T-helper 1 cell treated with Interleukin-12 subunit alpha and Interleukin-12 subunit beta and Interleukin-4 antibody, amounts not matched to agents 30 ng/mL and 1 ng/mL, for 36 hours (primary cell): ENCODE measurements around the gene NAA25. TPM values are rescaled to one million over a fixed set of nuclear protein-coding genes. Genes with fewer than 3 reads are reported as not detected.
"Not testable (repeated sequence)": the region's sequence is repeated elsewhere in the genome, so short reads cannot be mapped to it uniquely, and the experiment has no call there.

Experiments used
- intact Hi-C: fragments of 100-400 bp; cut with micrococcal nuclease; formaldehyde crosslinking; loops from one replicate; pipeline ENCODE4 v1.15.1; 2024
- total RNA-seq: library from RNA; stranded (reverse); gene quantifications from 2 replicates; pipeline ENCODE4 v1.2.3, GENCODE V29; 2022

The NAA25 gene
- total RNA-seq, 1 donor from 2014 or later = 45.4 TPM

- intact Hi-C loops = no loop called here
These were observed 9.1 kb upstream of the NAA25 start for GRCh38 chr12:112117685-112118084.

- intact Hi-C loops = no loop called here
These were observed 7.9 kb upstream of the NAA25 start for GRCh38 chr12:112116232-112117060.

DNA sequence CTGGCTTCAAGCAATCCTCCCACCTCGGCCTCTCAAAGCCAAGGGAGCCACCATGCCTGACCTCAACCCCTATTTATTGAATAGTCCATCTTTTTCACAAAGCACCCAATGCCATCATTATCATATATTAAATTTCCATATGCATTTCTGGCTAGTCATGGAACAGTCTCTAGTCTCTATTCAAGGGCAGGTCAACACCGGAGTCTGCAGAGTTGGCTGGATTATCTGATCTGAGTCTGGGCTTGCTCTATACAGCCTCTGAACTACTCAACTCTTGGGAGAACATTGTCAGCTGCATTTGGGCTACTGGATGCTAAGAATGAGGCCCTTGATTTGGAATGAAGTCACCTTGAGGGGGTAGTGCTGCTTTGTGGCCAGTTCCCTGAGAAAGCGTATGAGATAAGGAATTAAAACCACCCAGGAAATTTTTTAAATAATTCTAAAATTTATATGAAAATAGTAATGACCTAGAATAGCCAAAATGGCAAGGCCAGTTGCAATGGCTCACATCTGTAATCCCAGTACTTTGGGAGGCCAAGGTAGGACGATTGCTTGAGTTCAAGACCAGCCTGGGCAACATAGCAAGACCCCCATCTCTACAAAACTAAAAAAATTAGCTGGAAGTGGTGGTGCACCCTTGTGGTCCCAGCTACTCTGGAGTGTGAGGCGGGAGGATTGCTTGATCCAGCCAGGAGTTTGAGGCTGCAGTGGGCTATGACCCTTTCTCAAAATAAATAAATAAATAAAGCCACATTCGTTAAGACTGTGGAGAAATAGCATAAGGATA lies 6.9 kb upstream of the NAA25 start:
- intact Hi-C loops = no loop called here

GRCh38 chr12:112112409-112113133 lies 4.0 kb upstream of the NAA25 start:
- intact Hi-C loops = no loop called here

GRCh38 chr12:112111931-112112330 lies 3.3 kb upstream of the NAA25 start:
- intact Hi-C loops = no loop called here

DNA sequence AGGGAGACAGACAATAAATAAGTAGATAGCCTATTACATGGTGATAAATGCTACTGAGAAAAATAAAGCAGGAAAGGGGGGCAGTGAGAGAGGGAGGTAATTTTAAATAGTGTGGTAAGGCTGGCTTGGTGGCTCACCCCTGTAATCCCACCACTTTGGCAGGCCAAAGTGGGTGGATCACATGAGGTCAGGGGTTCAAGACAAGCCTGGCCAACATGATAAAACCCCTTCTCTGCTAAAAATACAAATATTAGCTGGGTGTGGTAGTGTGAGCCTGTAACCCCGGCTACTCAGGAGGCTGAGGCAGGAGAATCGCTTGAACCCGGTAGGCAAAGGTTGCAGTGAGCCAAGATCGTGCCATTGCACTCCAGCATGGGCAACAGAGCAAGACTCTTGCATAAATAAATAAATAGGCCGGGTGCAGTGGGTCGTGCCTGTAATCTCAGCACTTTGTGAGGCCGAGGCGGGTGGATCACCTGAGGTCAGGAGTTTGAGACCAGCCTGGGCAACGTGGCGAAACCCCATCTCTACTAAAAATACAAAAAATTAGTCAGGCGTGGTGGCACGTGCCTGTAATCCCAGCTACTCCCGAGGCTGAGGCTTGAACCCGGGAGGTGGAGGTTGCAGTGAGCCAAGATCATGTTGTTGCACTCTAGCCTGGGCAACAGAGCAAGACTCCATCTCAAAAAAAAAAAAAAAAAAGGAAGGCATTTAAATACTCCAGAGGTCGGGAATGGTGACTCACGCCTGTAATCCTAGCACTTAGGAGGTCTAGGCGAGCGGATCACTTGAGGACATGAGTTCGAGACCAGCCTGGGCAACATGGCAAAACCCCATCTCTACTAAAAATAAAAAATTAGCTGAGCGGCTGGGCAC lies 2.4 kb upstream of the NAA25 start:
- intact Hi-C loops = not testable (repeated sequence)

- intact Hi-C loops = loop anchor here (1.0 to 10.0 kb wide), 10 partner anchors 11 to 1603 kb away; partner anchors contain the start of genes ACAD10, BRAP, ERP29 and MAPKAPK5
These were observed 1.0 kb downstream of the NAA25 start for GRCh38 chr12:112107306-112108201.

GRCh38 chr12:112105891-112106290 lies 2.7 kb downstream of the NAA25 start:
- intact Hi-C loops = loop anchor here (2.0 to 10.0 kb wide), 3 partner anchors 31 to 1601 kb away; partner anchors contain the start of genes ACAD10, BRAP, RAD9B and VPS29

DNA sequence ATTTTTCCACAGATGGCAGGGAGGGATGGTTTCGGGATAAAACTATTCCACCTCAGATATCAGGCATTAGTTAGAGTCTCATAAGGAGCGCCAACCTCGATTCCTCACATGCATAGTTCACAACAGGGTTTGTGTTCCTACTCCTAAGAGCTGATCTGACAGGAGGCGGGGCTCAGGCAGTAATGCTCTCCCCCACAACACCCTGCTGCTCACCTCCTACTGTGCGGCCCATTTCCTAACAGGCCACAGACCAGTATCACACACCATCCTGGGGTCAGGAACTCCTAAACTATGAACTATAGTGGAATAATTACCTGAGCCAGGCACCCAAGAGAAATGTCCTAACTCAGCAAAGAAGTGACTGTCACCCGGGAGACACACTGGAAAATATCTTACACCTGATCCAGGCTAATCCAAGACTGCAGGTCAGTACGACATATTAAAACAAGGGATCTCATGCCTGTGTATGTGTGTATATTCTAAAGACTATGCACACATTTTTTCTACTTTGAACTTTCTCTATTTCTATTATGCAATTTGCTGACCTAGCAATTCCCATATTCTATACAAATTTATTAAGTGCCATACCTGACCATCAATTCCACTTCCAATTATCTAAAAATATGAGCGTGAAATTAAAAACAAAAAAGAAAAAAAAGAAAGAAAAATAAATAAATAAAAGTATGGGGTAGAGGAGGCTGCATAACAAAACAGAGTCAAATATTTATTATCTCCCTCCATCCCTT lies 4.7 kb downstream of the NAA25 start:
- intact Hi-C loops = loop anchor here (10.0 kb wide), 1 partner anchor 1599 kb away; the partner anchor contains the start of genes RAD9B and VPS29

- intact Hi-C loops = loop anchor here (10.0 kb wide), 1 partner anchor 1598 kb away; the partner anchor contains the start of genes RAD9B and VPS29
These were observed 5.8 kb downstream of the NAA25 start for GRCh38 chr12:112102746-112103145.

DNA sequence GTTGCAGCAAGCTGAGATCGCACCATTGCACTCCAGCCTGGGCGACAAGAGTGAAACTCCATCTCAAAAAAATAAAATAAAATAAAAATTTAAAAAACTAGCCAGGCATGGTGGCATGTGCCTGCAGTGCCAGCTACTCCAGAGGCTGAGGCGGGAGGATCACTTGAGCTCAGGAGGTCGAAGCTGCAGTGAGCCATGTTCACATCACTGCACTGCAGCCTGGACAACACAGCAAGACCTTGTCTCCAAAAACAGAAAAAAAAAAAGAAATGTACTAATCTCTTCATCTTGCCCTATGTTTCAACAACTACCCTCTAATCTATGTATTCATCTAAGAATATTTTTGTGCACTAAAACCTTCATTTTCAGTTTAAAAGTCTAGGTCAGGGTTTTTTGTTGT lies 6.5 kb downstream of the NAA25 start:
- intact Hi-C loops = loop anchor here (10.0 kb wide), 1 partner anchor 1597 kb away; the partner anchor contains the start of genes RAD9B and VPS29

DNA sequence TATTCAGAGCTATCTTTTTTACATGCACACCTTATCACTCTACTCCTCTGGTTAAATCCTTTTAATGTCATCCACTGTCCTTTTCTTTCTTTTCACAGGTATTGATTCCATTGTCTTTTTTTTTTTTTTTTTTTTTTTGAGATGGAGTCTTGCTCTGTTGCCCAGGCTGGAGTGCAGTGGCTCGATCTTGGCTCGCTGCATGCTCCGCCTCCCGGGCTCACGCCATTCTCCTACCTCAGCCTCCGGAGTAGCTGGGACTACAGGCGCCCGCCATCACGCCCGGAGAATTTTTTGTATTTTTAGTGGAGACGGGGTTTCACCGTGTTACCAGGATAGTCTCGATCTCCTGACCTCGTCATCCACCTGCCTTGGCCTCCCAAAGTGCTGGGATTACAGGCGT lies 8.1 kb downstream of the NAA25 start:
- intact Hi-C loops = loop anchor here (10.0 kb wide), 1 partner anchor 1596 kb away; the partner anchor contains the start of genes RAD9B and VPS29

DNA sequence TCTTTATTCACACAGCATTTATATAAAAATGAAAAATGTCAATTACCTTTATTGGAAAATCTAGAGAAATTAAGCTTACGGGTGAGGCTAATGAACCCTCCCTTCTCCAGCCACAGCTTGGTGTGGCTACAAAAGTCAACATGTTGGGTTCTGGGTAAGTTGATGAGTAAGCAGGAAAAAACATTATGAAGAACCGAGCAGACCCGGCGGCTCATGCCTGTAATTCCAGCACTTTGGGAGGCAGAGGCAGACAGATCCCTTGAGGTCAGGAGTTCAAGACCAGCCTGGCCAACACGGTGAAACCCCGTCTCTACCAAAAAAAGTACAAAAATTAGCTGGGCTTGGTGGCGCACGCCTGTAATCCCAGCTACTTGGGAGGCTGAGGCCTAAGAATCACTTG lies 10.9 kb downstream of the NAA25 start:
- intact Hi-C loops = loop anchor here (5.0 kb wide), 1 partner anchor 35 kb away; no protein-coding TSS in a partner anchor

GRCh38 chr12:112096667-112097066 lies 11.9 kb downstream of the NAA25 start:
- intact Hi-C loops = loop anchor here (1.0 to 5.0 kb wide), 2 partner anchors 11 to 36 kb away; no protein-coding TSS in a partner anchor

DNA sequence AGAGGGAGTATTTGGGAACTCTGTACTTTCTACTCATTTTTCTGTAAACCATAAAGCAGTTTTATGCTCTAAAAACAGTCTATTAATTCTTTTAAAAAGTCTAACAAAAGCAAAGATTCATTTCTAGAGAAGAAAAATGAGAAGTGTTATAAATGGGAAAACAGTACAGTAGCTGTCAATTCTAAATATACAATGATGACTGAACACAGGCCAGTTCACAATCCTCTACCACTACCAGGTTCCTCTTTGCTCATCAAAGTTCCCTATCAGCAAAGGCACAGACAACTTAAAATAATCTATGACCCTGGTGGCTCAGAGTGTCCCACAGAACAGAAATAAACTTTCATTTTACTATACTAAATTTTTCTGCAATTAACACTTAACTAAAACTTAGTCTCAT lies 12.5 kb downstream of the NAA25 start:
- intact Hi-C loops = loop anchor here (1.0 to 5.0 kb wide), 2 partner anchors 11 to 36 kb away; no protein-coding TSS in a partner anchor

DNA sequence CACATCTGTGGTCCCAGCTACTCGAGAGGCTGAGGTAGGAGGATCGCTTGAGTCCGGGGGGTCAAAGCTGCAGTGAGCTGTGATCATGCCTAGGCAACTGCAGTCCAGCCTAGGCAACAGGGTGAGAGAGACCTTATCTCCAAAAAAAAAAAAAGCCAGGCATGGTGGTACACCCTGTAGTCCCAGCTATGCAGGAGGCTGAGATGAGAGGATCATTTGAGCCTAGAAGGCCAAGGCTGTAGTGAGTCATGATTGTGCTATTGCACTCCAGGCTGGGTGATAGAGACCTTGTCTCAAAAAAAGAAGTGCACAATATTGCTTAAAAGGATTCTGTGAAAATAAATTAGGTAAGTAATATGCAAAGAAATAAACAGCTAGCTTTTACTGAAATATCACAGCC lies 17.0 kb downstream of the NAA25 start:
- intact Hi-C loops = no loop called here

- intact Hi-C loops = no loop called here
These were observed 20.7 kb downstream of the NAA25 start for GRCh38 chr12:112087851-112088250.
